ENCODE results near the gene CARMIL1. TPM values are rescaled to one million over a fixed set of nuclear protein-coding genes. Genes with fewer than 3 reads are reported as not detected.

Gene CARMIL1
- total and polyA plus RNA-seq, 2 donors from 2014 or later: 22.3 to 51.1 TPM

DNA sequence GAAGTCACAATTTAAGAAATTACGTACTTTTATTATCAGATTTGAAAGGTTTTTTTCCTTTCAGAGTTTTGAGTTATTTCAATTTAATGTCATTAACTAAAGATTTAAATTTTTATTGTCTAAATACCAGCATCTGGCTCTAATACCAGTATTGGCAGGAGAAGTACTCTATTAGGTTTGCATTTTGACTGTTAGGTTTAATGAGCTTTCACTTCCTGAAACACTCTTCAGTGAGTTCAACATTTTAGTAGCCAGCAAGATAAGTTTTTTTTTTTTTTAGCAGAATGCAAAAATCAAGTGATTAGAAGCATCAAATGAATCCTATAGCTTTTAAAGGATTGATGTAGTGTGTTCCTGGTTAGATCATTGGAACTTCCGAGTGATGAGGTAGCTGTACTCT, 338.8 kb downstream of the CARMIL1 start:
- Histone ChIP-seq H3K4me1 (ENCODE audit: control insufficient read depth in 2 of 3, insufficient read depth in 2 of 3, low read depth in 1 of 3, low read length in 3 of 3) (no peaks in the 10 kb centered on the region), H3K9me3 (ENCODE audit: control insufficient read depth in 2 of 3, insufficient read depth in 1 of 3, low read length in 3 of 3) (no peaks in the 10 kb centered on the region), H3K36me3 (ENCODE audit: control insufficient read depth in 2 of 3, insufficient read depth in 3 of 3, low read length in 3 of 3) (peaks cover 0 to 2% (median 2%) of the 10 kb centered on the region in 3 donors), H3K27me3 (ENCODE audit: control insufficient read depth, insufficient read depth, low read length) (no peaks in the 10 kb centered on the region), H3K9ac (ENCODE audit: low read length in 3 of 3) (no peak overlapping the region), H3K4me3 (ENCODE audit: low read length in 3 of 3) (no peak overlapping the region), H3K27ac (ENCODE audit: low read depth in 2 of 2, low read length in 2 of 2) (no peak overlapping the region)
- intact Hi-C loops (cut with DNase I): no loop called here
- DNase-seq (no peak), FAIRE-seq (no peak)
- TF ChIP-seq, protein P1, sequence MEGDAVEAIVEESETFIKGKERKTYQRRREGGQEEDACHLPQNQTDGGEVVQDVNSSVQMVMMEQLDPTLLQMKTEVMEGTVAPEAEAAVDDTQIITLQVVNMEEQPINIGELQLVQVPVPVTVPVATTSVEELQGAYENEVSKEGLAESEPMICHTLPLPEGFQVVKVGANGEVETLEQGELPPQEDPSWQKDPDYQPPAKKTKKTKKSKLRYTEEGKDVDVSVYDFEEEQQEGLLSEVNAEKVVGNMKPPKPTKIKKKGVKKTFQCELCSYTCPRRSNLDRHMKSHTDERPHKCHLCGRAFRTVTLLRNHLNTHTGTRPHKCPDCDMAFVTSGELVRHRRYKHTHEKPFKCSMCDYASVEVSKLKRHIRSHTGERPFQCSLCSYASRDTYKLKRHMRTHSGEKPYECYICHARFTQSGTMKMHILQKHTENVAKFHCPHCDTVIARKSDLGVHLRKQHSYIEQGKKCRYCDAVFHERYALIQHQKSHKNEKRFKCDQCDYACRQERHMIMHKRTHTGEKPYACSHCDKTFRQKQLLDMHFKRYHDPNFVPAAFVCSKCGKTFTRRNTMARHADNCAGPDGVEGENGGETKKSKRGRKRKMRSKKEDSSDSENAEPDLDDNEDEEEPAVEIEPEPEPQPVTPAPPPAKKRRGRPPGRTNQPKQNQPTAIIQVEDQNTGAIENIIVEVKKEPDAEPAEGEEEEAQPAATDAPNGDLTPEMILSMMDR (IDR thresholded peaks at IDR 0.05; ENCODE audit: borderline replicate concordance, extremely low read depth, insufficient read depth): no peak

DNA sequence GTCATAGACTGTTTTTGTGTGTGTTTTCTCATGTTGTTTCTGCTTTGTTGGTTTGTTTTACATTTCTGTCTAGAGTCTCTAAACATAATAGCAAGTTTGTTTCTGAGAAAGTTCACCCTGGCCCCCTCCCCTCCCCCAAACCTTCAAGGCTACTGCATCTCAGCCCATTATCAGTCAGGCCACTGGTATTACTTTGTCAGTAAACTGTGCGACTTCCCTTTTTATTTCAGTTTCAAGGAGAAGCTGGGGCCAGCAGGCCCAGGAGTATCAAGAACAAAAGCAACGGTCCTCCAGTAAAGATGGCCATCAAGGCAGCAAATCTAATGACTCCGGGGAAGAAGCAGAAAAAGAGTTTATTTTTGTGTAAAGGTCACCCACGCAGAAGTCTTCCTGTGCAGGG, 340.0 kb downstream of the CARMIL1 start:
- intact Hi-C loops (cut with DNase I): no loop called here
- no peaks in the 10 kb centered on the region for H3K27me3 ChIP-seq (ENCODE audit: control insufficient read depth, insufficient read depth, low read length)
- H3K4me1 ChIP-seq (ENCODE audit: control insufficient read depth in 2 of 3, insufficient read depth in 2 of 3, low read depth in 1 of 3, low read length in 3 of 3): no peaks in the 10 kb centered on the region
- no peaks in the 10 kb centered on the region for H3K9me3 ChIP-seq (ENCODE audit: control insufficient read depth in 2 of 3, insufficient read depth in 1 of 3, low read length in 3 of 3)
- H3K36me3 ChIP-seq (ENCODE audit: control insufficient read depth in 2 of 3, insufficient read depth in 3 of 3, low read length in 3 of 3): peaks cover 0 to 2% (median 2%) of the 10 kb centered on the region in 3 donors
- no peak overlapping the region for H3K4me3 ChIP-seq (ENCODE audit: low read length in 3 of 3)
- no peak for FAIRE-seq
- TF ChIP-seq, protein P1 (IDR thresholded peaks at IDR 0.05; ENCODE audit: borderline replicate concordance, extremely low read depth, insufficient read depth): no peak
- H3K27ac ChIP-seq (ENCODE audit: low read depth in 2 of 2, low read length in 2 of 2): no peak overlapping the region
- no peak for DNase-seq
- no peak overlapping the region for H3K9ac ChIP-seq (ENCODE audit: low read length in 3 of 3)

DNA sequence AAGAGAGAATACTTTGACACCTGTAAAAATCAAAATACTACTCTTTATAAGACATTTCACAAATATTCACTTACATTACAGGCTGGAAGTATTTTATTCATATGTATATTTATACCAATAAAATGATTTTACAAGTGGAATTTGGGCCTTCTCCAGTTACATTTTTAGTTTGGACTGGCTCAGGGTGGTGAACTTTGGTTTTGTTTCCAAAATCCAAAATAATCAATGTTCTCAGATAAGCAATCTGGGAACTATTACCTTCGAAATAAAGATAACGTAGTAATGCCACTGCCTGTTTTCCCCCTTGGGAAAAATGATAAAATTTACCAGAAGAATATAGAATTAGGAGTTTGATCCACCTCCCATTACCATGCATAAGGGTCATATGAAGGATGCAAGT, 341.2 kb downstream of the CARMIL1 start:
- no peak overlapping the region for H3K27ac ChIP-seq (ENCODE audit: low read depth in 2 of 2, low read length in 2 of 2)
- H3K27me3 ChIP-seq (ENCODE audit: control insufficient read depth, insufficient read depth, low read length): no peaks in the 10 kb centered on the region
- DNase-seq: no peak
- no peak overlapping the region for H3K9ac ChIP-seq (ENCODE audit: low read length in 3 of 3)
- TF ChIP-seq, protein P1 (IDR thresholded peaks at IDR 0.05; ENCODE audit: borderline replicate concordance, extremely low read depth, insufficient read depth): no peak
- no peaks in the 10 kb centered on the region for H3K4me1 ChIP-seq (ENCODE audit: control insufficient read depth in 2 of 3, insufficient read depth in 2 of 3, low read depth in 1 of 3, low read length in 3 of 3)
- FAIRE-seq: no peak
- peaks cover 0 to 2% (median 2%) of the 10 kb centered on the region in 3 donors for H3K36me3 ChIP-seq (ENCODE audit: control insufficient read depth in 2 of 3, insufficient read depth in 3 of 3, low read length in 3 of 3)
- intact Hi-C loops (cut with DNase I): no loop called here
- no peaks in the 10 kb centered on the region for H3K9me3 ChIP-seq (ENCODE audit: control insufficient read depth in 2 of 3, insufficient read depth in 1 of 3, low read length in 3 of 3)
- no peak overlapping the region for H3K4me3 ChIP-seq (ENCODE audit: low read length in 3 of 3)

DNA sequence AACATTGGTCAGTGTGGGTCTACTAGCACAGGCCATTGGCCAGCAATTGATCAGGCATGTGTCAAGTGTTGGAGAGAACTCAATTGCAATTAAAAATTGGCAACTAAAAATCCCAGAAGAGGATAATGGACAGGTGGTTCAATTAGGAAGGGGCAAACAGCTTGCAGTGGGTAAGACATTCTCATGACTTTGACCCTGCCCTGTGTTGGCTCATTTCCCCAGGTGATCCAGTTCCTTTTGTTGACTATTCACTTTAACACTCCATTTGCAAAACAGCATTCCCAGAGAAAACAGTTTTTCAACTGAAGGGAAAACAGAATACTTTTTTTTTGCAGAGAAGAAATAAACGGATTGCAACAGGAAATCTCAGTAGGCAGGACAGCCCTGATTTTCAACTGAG, 343.9 kb downstream of the CARMIL1 start:
- Histone ChIP-seq H3K4me1 (ENCODE audit: control insufficient read depth in 2 of 3, insufficient read depth in 2 of 3, low read depth in 1 of 3, low read length in 3 of 3) (no peaks in the 10 kb centered on the region), H3K9me3 (ENCODE audit: control insufficient read depth in 2 of 3, insufficient read depth in 1 of 3, low read length in 3 of 3) (no peaks in the 10 kb centered on the region), H3K4me3 (ENCODE audit: low read length in 3 of 3) (no peak overlapping the region), H3K9ac (ENCODE audit: low read length in 3 of 3) (no peak overlapping the region), H3K27ac (ENCODE audit: low read depth in 2 of 2, low read length in 2 of 2) (no peak overlapping the region), H3K27me3 (ENCODE audit: control insufficient read depth, insufficient read depth, low read length) (no peaks in the 10 kb centered on the region), H3K36me3 (ENCODE audit: control insufficient read depth in 2 of 3, insufficient read depth in 3 of 3, low read length in 3 of 3) (peaks cover 0 to 2% (median 2%) of the 10 kb centered on the region in 3 donors)
- no peak for FAIRE-seq
- intact Hi-C loops (cut with DNase I): no loop called here
- TF ChIP-seq, protein P1 (IDR thresholded peaks at IDR 0.05; ENCODE audit: borderline replicate concordance, extremely low read depth, insufficient read depth): no peak
- DNase-seq: no peak

Measured in kidney (tissue), 14 donors.